ENCODE measurements around the gene TUT1. TPM values are rescaled to one million over a fixed set of nuclear protein-coding genes. Genes with fewer than 3 reads are reported as not detected.

TUT1 gene
- total and polyA plus RNA-seq, 2 experiments from 2014 or later, result 6.1 to 12.1 TPM

DNA sequence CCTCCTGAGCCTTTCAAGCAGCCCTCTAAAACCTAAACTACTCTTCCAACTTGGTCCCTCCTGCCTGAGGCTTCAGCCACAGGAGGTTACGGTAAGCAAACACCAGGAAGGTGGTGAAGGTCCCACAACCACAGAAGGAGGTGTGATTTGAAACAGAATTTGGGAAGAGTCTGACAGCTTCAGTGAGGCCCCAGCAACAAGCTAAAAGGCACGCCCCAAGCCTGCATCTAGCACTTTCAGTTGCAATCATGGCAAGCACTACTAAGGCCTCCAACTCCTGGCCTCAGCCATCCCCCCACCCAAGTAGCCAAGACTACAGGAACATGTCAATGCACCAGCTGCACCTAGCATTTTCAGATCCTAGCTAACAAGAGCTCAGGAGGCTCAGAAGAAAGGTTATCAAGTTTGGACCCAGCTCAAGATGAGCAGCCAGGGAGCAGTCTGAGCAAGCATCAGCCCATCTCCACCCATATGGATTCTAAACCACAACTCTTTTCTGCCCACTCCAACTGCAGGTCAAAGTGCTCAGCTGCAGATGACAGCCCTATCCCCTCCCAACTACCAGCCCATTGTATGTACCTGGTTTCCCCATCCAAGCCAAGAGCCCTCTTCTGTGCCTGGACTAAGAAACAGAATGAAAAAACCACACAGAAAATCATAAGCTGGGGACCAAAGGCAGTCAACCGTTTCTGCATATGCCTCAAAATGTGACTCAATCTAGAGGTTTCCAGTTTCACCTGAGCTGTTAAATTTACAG, 34.3 kb downstream of the TUT1 start:
- no peak for TF ChIP-seq EZH2phosphoT487 (IDR thresholded peaks at IDR 0.05; ENCODE audit: insufficient read depth, low read depth)
- no peak for TF ChIP-seq EZH2 (IDR thresholded peaks at IDR 0.05; ENCODE audit: insufficient read depth, poor library complexity, severe bottlenecking)
- in situ Hi-C loops (cut with MboI), result loop anchor here (10.0 kb wide), 1 partner anchor 162 kb away; no protein-coding TSS in a partner anchor
- Histone ChIP-seq H3K79me2 (ENCODE audit: insufficient read depth) (peaks cover 45% of the 10 kb centered on the region), H3K9me2 (ENCODE audit: insufficient read depth) (no peaks in the 10 kb centered on the region), H3K4me3 (peak overlapping the region; percentile 35), H3K27me3 (replicated peaks; ENCODE audit: insufficient read depth) (no peaks in the 10 kb centered on the region), H2AFZ (no peak overlapping the region), H3K4me2 (ENCODE audit: unreplicated experiment) (peak overlapping the region; percentile 82), H4K20me1 (ENCODE audit: insufficient read depth) (no peaks in the 10 kb centered on the region), H3K4me1 (ENCODE audit: insufficient read depth) (peaks cover 59% of the 10 kb centered on the region), H3K9me3 (ENCODE audit: low read depth) (no peaks in the 10 kb centered on the region), H3K27ac (peak overlapping the region; percentile 90), H3K9ac (peak overlapping the region; percentile 69), H3K36me3 (ENCODE audit: low read depth) (peaks cover 18% of the 10 kb centered on the region), H3F3A (ENCODE audit: insufficient read depth) (peaks cover 74% of the 10 kb centered on the region)
- 18 to 26% methylated on average over 3 of the region's 3 CpGs for WGBS, 2 experiments (ENCODE audit: low coverage in 1 of 2, low lambda C conversion rate in 2 of 2, missing lambda C conversion rate in 2 of 2)
- peak; percentile 36 for DNase-seq

DNA sequence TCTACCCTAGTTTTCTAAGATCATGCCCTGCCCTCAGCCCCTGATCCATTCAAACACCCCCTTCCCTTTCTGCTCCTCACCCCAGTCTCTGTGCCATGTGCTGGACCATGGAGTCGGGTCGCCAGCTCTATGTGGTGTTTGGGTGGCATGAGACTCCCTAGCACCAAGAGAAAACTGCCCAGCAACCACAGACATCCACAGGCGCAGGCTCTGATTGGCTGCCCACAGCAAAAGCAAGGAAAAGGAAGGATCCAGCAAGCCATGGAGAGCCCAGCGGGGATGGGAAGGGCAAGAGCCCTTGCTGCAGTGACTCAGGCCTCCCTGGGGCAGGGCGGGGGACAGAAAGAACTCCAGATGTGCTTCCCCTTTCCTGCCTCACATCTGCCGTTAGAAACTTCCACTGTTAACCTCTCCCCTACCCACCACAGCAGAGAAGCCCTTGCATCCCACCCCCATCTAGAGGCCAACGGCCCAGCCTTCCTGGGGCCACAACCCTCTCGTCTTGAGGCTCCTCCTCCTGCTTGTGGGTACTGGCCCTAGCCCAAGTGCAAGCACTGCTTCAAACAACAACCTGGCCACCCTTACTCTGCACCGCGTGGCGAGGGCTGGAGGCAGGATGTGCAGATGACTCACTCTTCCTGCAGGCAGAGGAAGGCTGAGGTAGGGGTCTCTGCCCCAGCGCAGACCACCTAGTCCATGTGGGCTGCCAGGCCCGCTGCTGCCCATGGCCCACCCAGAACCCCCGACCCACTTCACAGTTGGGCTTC, 35.0 kb downstream of the TUT1 start:
- H2AFZ ChIP-seq, result no peak overlapping the region
- in situ Hi-C loops (cut with MboI), result loop anchor here (10.0 kb wide), 1 partner anchor 161 kb away; no protein-coding TSS in a partner anchor
- 1 to 2% methylated on average over 14 of the region's 14 CpGs for WGBS, 2 experiments (ENCODE audit: low coverage in 1 of 2, low lambda C conversion rate in 2 of 2, missing lambda C conversion rate in 2 of 2)

DNA sequence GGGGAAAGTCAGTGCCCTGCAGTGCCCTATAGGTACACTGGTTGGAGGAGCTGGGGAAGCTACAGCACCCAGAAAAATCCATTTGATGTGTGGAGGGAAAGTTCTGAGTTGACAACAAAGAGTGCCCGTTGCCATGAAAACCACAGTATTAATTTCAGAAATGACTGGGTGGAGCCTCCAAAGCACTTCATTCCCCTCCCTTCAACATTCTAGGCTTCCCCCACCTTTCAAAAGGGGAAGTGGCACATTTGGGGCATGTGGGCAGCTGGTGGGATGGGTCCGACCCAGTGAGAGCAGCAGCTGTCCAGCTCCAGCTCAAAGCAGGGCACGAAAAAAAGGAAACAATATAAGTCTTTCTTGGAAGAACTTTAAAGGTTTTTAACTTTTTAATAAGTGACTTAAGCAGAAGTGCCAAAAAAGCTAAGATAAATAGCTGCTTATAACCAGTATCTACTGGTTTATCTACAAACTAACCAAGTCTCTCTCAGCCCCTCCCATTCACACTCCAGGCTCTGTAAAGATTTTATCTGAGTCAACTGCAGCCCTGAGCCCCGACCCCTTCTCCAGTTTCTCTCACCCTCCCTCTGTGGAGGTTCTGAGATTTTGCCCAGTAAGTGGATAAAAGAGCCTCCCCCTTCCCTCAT, 35.7 kb downstream of the TUT1 start:
- Histone ChIP-seq H3F3A (ENCODE audit: insufficient read depth) (peaks cover 69% of the 10 kb centered on the region), H3K27ac (peak overlapping the region; percentile 90), H3K9ac (peak overlapping the region; percentile 69), H3K79me2 (ENCODE audit: insufficient read depth) (peaks cover 59% of the 10 kb centered on the region), H3K27me3 (replicated peaks; ENCODE audit: insufficient read depth) (no peaks in the 10 kb centered on the region), H3K4me1 (ENCODE audit: insufficient read depth) (peaks cover 55% of the 10 kb centered on the region), H3K36me3 (ENCODE audit: low read depth) (peaks cover 15% of the 10 kb centered on the region), H2AFZ (no peak overlapping the region), H3K4me2 (ENCODE audit: unreplicated experiment) (peak overlapping the region; percentile 82), H3K9me2 (ENCODE audit: insufficient read depth) (no peaks in the 10 kb centered on the region), H3K4me3 (peak overlapping the region; percentile 35), H4K20me1 (ENCODE audit: insufficient read depth) (no peaks in the 10 kb centered on the region), H3K9me3 (ENCODE audit: low read depth) (no peaks in the 10 kb centered on the region)
- in situ Hi-C loops (cut with MboI), result loop anchor here (10.0 kb wide), 1 partner anchor 161 kb away; no protein-coding TSS in a partner anchor
- 11% methylated on average over 3 to 4 of the region's 4 CpGs for WGBS, 2 experiments (ENCODE audit: low coverage in 1 of 2, low lambda C conversion rate in 2 of 2, missing lambda C conversion rate in 2 of 2)
- TF ChIP-seq EZH2phosphoT487 (IDR thresholded peaks at IDR 0.05; ENCODE audit: insufficient read depth, low read depth), result no peak
- no peak for TF ChIP-seq EZH2 (IDR thresholded peaks at IDR 0.05; ENCODE audit: insufficient read depth, poor library complexity, severe bottlenecking)
- DNase-seq, result peak; percentile 49

More for the DNA sequence above, 35.0 kb downstream of the TUT1 start:
- Histone ChIP-seq H3K4me2 (ENCODE audit: unreplicated experiment) (peak overlapping the region; percentile 82), H3K4me1 (ENCODE audit: insufficient read depth) (peaks cover 61% of the 10 kb centered on the region), H3K79me2 (ENCODE audit: insufficient read depth) (peaks cover 52% of the 10 kb centered on the region), H3F3A (ENCODE audit: insufficient read depth) (peaks cover 74% of the 10 kb centered on the region), H3K36me3 (ENCODE audit: low read depth) (peaks cover 15% of the 10 kb centered on the region), H3K27me3 (replicated peaks; ENCODE audit: insufficient read depth) (no peaks in the 10 kb centered on the region), H3K4me3 (peak overlapping the region; percentile 35), H3K9ac (peak overlapping the region; percentile 69), H3K9me3 (ENCODE audit: low read depth) (no peaks in the 10 kb centered on the region), H4K20me1 (ENCODE audit: insufficient read depth) (no peaks in the 10 kb centered on the region), H3K9me2 (ENCODE audit: insufficient read depth) (no peaks in the 10 kb centered on the region), H3K27ac (peak overlapping the region; percentile 90)
- no peak for TF ChIP-seq EZH2phosphoT487 (IDR thresholded peaks at IDR 0.05; ENCODE audit: insufficient read depth, low read depth)
- TF ChIP-seq EZH2 (IDR thresholded peaks at IDR 0.05; ENCODE audit: insufficient read depth, poor library complexity, severe bottlenecking), result no peak
- DNase-seq, result peak; percentile 99

All from GM23248 (cell line).